NCI-H226 (cell line): Measurements from ENCODE around the gene FARS2.

Source experiments
- DNase-seq: peaks from one replicate; pipeline ENCODE4 v3.0.0-alpha.2; 2015

Gene FARS2

GRCh38 chr6:5706124-5707033 is 445.1 kb downstream of the FARS2 start:
- no peak for DNase-seq

DNA sequence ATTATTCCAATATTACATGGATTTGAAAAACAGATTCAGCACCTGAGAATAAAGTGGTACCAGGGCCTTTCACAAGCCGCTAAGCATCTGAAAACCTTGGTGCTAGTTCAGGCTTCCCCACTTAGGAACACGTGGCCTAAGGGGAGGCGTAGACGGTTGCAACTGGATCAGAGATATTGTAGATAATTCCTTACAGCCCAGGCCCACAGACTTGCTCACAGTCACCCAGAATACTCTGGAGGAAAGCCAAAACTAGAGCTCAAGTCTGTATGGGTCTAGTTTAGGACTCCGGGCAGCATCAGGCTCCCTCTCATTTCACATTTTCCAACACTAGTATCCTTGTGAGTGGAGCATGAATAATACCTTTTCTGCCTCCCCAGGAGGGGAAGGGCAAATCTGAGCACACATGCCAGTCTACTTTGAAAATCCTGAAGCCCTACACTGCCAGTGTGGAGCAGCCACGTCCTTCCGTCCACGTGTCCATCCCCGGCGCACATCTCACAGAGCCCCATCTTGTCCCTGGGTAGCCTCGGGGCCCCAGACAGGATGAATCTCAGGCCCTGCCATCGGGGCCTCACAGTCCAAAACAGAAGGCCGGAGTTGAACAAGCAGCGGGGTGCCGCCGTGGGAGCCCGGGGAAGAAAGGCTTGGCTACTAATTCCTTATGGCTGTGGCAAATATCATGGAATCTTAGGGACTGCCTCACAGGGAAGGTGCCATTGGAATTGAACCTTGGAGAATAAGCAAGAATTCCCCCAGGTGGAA is 446.1 kb downstream of the FARS2 start:
- DNase-seq: no peak

- DNase-seq: no peak
Observed at GRCh38 chr6:5710516-5710915, 449.2 kb downstream of the FARS2 start.

DNA sequence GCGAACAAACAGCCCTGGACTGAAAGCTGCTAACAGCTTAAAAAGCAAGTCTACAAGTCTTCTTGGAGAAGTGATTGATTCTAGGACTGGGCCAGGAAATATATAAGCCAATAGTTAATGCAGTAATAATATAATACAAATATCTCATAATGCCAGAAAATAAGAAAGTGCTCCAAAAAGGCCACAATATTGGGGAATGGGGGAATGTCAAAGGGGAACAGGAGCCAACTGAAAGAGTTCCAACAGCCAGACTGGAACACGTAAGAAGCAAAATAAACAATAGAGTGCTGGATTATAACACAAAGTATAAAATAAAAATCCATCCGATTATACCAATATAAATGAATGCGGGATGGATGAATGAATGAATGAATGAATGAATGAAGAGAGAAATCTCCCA is 449.6 kb downstream of the FARS2 start:
- no peak for DNase-seq

DNA sequence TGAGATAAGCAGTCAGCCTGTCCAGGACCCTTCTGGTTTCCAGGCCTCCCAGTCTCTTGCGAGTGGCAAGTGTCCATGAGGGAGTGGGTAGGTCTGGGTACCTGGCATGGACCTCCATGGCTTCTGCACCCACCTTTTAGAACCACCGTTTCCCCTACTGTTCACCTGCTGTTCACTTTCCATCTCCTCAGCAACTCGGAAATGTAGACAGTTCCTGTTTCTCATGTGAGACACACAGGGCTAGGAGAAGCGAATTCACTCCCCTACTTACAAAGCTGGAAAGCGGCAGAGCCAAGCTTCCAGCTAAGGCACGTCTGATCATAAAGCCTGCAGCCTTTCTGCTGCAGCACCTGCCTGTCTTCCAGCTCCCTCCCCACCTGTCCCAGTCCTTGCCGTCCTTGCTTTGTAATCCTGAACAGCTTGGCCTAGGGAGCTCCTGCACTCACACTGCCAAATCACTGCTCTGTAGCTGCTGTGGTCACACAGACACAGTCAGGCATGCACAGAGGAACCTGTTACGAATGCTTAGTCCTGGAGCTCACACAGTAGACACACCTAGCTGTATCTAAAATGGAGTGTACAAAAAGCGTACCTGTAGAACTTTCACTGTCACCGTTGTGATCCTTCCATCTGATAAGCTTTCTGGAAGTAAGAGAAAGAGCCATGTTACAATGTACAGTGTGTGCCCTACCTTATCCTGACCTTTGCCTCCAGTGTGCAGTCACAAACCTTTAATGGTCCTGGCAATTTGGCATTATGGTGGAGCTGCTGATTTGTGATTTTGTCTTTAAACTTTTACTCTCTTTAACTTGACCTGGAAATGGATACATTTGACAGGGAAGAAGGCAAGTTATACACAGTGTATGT is 451.3 kb downstream of the FARS2 start:
- DNase-seq: no peak

DNA sequence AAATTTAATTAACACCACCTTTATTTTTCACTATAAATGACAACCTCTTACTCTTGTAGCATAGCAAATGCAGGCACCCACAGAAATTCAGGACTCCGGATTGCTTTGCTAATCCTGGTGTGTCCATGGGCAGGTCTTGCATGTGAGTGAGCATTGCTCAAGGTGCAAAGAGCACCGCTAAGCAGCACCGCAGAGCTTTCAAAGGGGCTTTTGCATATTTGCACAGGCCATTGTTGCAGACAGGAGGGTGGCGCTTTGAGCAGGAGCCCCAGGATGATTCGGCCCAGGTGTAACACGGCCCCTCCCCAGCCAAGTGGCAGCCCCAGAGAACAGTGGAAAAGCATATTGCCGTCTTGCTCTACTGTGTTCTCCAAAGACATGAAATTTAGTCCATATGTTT is 452.2 kb downstream of the FARS2 start:
- no peak for DNase-seq

DNA sequence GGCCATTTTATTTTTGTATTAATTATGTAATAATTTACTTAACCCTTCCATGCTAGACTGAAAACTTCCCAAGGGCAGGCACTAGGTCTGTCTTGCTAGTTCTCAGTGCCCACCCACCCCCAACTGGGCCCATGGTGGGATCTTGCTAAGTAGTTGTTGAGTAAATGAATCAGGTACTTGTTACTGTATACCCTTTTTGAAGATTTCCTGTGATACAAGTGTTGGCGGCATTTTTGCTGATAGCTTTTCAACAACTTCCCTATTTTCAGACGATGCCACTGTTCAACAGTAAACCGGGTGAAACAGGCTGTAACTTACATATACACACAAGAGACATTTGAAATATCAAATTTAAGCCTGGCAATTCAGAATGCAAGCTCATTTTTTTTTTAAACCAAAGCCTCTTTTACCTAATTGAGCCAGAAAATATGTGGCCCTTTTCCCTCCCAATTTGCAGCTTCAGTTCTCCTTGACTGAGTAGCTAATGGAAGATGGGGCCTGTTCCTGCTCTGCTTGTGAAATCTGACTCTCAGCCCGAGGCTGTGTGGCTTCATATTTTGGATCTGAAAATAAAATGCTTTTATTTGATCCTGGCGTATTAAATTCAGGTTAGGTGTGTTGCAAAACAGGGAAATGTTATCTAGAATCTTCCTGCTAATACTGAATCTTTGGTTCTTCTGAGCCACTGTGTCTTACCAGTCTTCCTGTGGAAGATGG is 457.1 kb downstream of the FARS2 start:
- DNase-seq: no peak

GRCh38 chr6:5723841-5724691 is 462.8 kb downstream of the FARS2 start:
- DNase-seq: no peak

DNA sequence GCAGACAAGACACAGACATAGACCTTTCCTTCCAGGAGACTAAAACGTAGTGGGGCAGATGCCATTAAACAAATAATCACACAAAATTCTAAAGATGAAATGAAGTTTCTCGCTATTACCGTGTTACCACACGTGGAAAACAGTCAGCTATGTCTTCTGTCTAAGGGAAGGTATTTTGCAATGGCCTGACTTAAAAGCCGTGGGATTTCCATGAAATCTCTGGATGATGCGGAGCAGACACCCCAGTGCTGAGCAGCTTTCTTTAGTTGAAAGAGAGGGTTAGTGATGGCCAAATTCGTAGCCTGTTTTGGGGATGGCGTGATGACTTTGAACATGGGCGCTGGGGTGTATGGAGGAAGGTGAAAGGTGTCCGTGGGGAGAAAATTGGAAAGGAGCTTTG is 463.6 kb downstream of the FARS2 start:
- no peak for DNase-seq

- no peak for DNase-seq
Observed at GRCh38 chr6:5726976-5727718, 465.8 kb downstream of the FARS2 start.

- DNase-seq: no peak
Observed at GRCh38 chr6:5728351-5729079, 467.2 kb downstream of the FARS2 start.

GRCh38 chr6:5729080-5729434 is 467.7 kb downstream of the FARS2 start:
- peak; percentile 8 for DNase-seq

- DNase-seq: no peak
Observed at GRCh38 chr6:5729813-5730517, 468.7 kb downstream of the FARS2 start.

DNA sequence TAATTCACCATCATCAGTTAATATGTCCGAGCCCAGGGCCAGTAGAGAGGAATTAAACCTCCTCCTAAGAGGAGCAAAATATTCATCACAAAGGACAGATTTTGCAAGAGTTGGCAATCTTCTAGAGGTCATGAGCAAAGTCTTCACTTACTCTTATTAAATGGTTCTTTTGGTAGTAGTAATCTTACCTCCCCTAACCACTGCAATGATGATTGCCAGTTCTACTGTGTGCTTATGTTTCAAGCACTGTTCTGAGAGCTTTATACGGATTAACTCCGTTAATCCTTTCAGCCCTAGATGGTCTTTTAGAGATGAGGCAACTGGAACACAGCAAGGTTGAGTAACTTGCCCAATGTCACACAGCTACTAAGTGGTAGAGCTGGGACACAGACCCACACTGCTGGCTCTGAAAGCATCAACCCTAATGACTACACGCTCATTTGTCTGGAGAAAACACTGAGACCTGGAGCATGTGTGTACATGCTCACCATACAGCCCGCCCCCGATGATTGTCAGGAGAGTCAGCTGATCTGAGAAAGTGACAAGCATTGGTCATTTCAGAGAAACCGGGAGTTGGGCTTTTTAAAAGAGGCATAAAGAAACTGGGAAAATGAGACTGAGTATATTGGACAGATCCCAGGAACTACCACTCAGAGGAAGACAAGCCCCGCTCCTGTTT is 469.4 kb downstream of the FARS2 start:
- no peak for DNase-seq

DNA sequence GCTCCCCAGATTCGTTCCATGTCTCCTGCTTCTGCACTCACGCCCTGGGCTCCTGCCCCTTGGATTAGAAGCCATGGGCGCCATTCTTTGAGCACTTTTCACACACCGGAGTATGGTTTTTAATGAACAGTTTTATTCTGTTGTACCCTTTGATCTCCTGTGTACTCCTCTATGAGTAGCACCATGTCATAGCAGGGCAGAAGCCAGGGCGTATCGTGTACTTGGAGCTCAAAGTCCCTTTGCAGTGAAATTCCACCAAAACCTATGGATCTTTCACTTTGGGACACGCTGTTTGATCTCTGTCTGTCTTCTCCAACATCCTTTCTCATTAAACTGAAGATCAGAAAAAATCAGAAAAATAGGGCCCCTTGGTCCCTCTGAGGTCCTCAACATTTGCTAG is 470.1 kb downstream of the FARS2 start:
- DNase-seq: no peak

DNA sequence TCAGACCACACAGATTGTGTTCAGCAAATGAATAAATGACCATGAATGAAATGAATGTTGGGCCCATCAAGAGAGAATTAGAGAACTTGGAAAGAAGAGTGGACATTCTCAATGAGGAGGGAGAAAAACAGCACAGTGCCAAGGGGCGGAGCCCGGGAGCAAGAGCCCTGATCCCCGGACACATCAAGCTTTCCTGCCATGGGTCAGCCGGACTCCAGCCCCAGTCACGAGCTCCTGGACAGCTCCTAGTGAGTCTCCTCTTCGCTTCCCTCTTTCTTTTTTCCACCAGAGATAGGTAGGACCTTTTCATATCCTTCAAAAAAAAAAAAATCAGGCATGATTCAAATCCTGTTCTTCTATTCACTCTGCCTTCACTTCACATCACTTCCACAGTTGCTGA is 471.2 kb downstream of the FARS2 start:
- DNase-seq: no peak

GRCh38 chr6:5736016-5736738 is 474.9 kb downstream of the FARS2 start:
- no peak for DNase-seq

GRCh38 chr6:5737460-5737859 is 476.1 kb downstream of the FARS2 start:
- DNase-seq: no peak
